B cell (primary cell): Measurements from ENCODE around the gene AUTS2. TPM values are rescaled to one million over a fixed set of nuclear protein-coding genes. Genes with fewer than 3 reads are reported as not detected.

Experiments
- ATAC-seq: fragments of 200-7000 bp; cut with Tn5 transposase; one replicate; pipeline ENCODE4 v1.10.0; 2021; ENCODE audit warnings: low read depth, mild to moderate bottlenecking, moderate number of reproducible peaks, moderate library complexity
- CTCF ChIA-PET: fragments of 350-600 bp; sonication (Branson Sonifier 250); formaldehyde crosslinking; loops from one replicate; lab custom pipeline; 2021; ENCODE audit warnings: antibody characterized with exemption, inconsistent platforms; lab: Charles Lee
- POLR2A ChIA-PET: fragments of 350-600 bp; sonication (Branson Sonifier 250); formaldehyde crosslinking; loops from one replicate; lab custom pipeline; 2021; ENCODE audit warnings: antibody characterized with exemption; lab: Charles Lee
- DNase-seq: peaks from one replicate; pipeline ENCODE4 v3.0.0; 2013
- H2AFZ ChIP-seq: 2 replicates; pipeline ENCODE4 v1.6.1; 2012; ENCODE audit warnings: mild to moderate bottlenecking, low read depth, low read length; ENCODE audit not compliant: insufficient read depth, poor library complexity, severe bottlenecking
- H3K27ac ChIP-seq, 2 donors: 1 replicate in 1 of 2; 2 replicates in 1 of 2; pipeline ENCODE4 v1.5.1; 2012 to 2013; ENCODE audit warnings: low read length in 2 of 2, mild to moderate bottlenecking in 2 of 2, moderate library complexity in 1 of 2
- H3K27me3 ChIP-seq, 4 experiments: fragments of 200-600 bp in 1 of 4; sonication (generic) in 1 of 4; replicated peaks in 1 of 4; 1 replicate in 2 of 4; 2 replicates in 2 of 4; pipeline versions ENCODE4 v1.6.1 to v1.7.0; 2013 to 2016; ENCODE audit warnings: low read length in 3 of 4, mild to moderate bottlenecking in 2 of 4, mixed read lengths in 1 of 4, moderate library complexity in 1 of 4; ENCODE audit not compliant: insufficient read depth in 4 of 4, control insufficient read depth in 3 of 4; ENCODE audit errors: control extremely low read depth in 1 of 4
- H3K36me3 ChIP-seq, 2 experiments: replicated peaks in 1 of 2; 1 replicate in 1 of 2; 2 replicates in 1 of 2; pipeline versions ENCODE4 v1.6.1 to v1.7.1; 2013; ENCODE audit warnings: low read length in 1 of 2; ENCODE audit not compliant: insufficient read depth in 2 of 2, control insufficient read depth in 1 of 2; ENCODE audit errors: control extremely low read depth in 1 of 2, extremely low read depth in 1 of 2
- H3K4me1 ChIP-seq, 2 donors: fragments of 200-600 bp in 1 of 2; sonication (generic) in 1 of 2; 1 replicate in 1 of 2; 2 replicates in 1 of 2; pipeline versions ENCODE4 v1.5.1 to v1.6.1; 2013 to 2017; ENCODE audit warnings: low read length in 2 of 2; ENCODE audit not compliant: control insufficient read depth in 2 of 2, insufficient read depth in 2 of 2
- H3K4me2 ChIP-seq: replicated peaks from 2 replicates; pipeline ENCODE3; 2012; ENCODE audit warnings: mild to moderate bottlenecking, low read depth, low read length; ENCODE audit not compliant: poor library complexity, severe bottlenecking
- H3K4me3 ChIP-seq, 5 experiments: fragments of 200-600 bp in 1 of 5; sonication (generic) in 1 of 5; 1 replicate in 3 of 5; 2 replicates in 2 of 5; pipeline versions ENCODE4 v1.5.1 to v1.7.0; 2011 to 2016; ENCODE audit warnings: low read length in 4 of 5, mild to moderate bottlenecking in 4 of 5, low read depth in 2 of 5, control low read depth in 1 of 5, moderate library complexity in 1 of 5; ENCODE audit not compliant: insufficient read depth in 1 of 5; ENCODE audit errors: control extremely low read depth in 1 of 5, extremely low read depth in 1 of 5
- H3K79me2 ChIP-seq: fragments of 200-600 bp; sonication (generic); one replicate; pipeline ENCODE4 v1.6.0; 2016; ENCODE audit warnings: low read length; ENCODE audit not compliant: control insufficient read depth, insufficient read depth
- H3K9ac ChIP-seq: fragments of 200-600 bp; sonication (generic); 2 replicates; pipeline ENCODE4 v1.6.1; 2017; ENCODE audit warnings: mild to moderate bottlenecking, low read length, moderate library complexity
- H3K9me3 ChIP-seq, 3 donors: one replicate each; pipeline versions ENCODE4 v1.6.1 to v1.7.1; 2013; ENCODE audit warnings: low read length in 2 of 3; ENCODE audit not compliant: control insufficient read depth in 2 of 3, insufficient read depth in 1 of 3; ENCODE audit errors: control extremely low read depth in 1 of 3
- H4K20me1 ChIP-seq: 2 replicates; pipeline ENCODE4 v1.6.0; 2012; ENCODE audit warnings: mild to moderate bottlenecking, low read length; ENCODE audit not compliant: insufficient read depth, control insufficient read depth, poor library complexity, severe bottlenecking
- H3K27ac Mint-ChIP-seq: one replicate; pipeline ENCODE4 v1.8.0; 2021; ENCODE audit warnings: mixed read lengths
- H3K27me3 Mint-ChIP-seq: one replicate; pipeline ENCODE4 v1.8.0; 2021; ENCODE audit warnings: mixed read lengths
- H3K4me1 Mint-ChIP-seq: one replicate; pipeline ENCODE4 v1.8.0; 2021; ENCODE audit warnings: mixed read lengths
- H3K4me3 Mint-ChIP-seq: one replicate; pipeline ENCODE4 v1.8.0; 2021; ENCODE audit warnings: mixed read lengths
- H3K9me3 Mint-ChIP-seq: one replicate; pipeline ENCODE4 v1.8.0; 2022; ENCODE audit warnings: mixed read lengths; ENCODE audit not compliant: insufficient read depth
- EZH2 ChIP-seq: IDR thresholded peaks from 2 replicates; pipeline ENCODE4 v1.6.1; 2012; ENCODE audit warnings: borderline replicate concordance, low read depth, mild to moderate bottlenecking, moderate library complexity, low read length; ENCODE audit not compliant: insufficient read depth, poor library complexity, severe bottlenecking
- WGBS: methylation state at CpG from one replicate; pipeline ENCODE4 v1.1.5; 2013; ENCODE audit warnings: missing lambda C conversion rate; ENCODE audit not compliant: insufficient coverage; 5-methylcytosine and 5-hydroxymethylcytosine counted together
- intact Hi-C: fragments of 100-400 bp; cut with micrococcal nuclease; formaldehyde crosslinking; loops from one replicate; pipeline ENCODE4 v1.10.0; 2022
- polyA plus RNA-seq: library from polyadenylated mRNA; depleted of rRNA; stranded (reverse); fragments of >200 nt; gene quantifications from 2 replicates; pipeline ENCODE4 v1.2.3, GENCODE V29; 2012
- total RNA-seq, 2 donors: library from RNA; stranded (reverse); fragments of 120-200 nt in 1 of 2; gene quantifications; 1 replicate in 1 of 2; 2 replicates in 1 of 2; pipeline versions ENCODE4 v1.2.3 to v1.2.4, GENCODE V29; 2013 to 2022
- TF ChIP-seq, protein P1 (sequence below): fragments of 200-600 bp; IDR thresholded peaks from one replicate; pipeline ENCODE4 v1.8.0; 2022; ENCODE audit warnings: antibody characterized with exemption, mild to moderate bottlenecking

AUTS2 gene
- total and polyA plus RNA-seq, 2 donors (not counting 1 experiment from before 2014, with no cell fraction given), result 22.3 to 35.0 TPM

GRCh38 chr7:70051726-70052125, 453.5 kb downstream of the AUTS2 start:
- H3K9me3 Mint-ChIP-seq, result no peaks in the 10 kb centered on the region
- H3K4me3 ChIP-seq, result no peak overlapping the region
- no peak overlapping the region for H3K27ac ChIP-seq
- H3K4me2 ChIP-seq, result no peak overlapping the region
- CTCF ChIA-PET, result no interaction called here
- no peaks in the 10 kb centered on the region for H3K36me3 ChIP-seq
- no CpG with 5 or more reads among the region's 1 CpG for WGBS
- POLR2A ChIA-PET, result no interaction called here
- H3K4me3 Mint-ChIP-seq, result no peak overlapping the region
- no peak overlapping the region for H2AFZ ChIP-seq
- H3K9me3 ChIP-seq, result no peaks in the 10 kb centered on the region
- DNase-seq (no peak), ATAC-seq (no peak)
- peaks cover 12% of the 10 kb centered on the region for H3K4me1 Mint-ChIP-seq
- peaks cover 0 to 5% of the 10 kb centered on the region in 2 donors for H3K4me1 ChIP-seq
- H3K27ac Mint-ChIP-seq, result no peak overlapping the region
- H3K79me2 ChIP-seq, result peaks cover 21% of the 10 kb centered on the region
- intact Hi-C loops, result no loop called here
- TF ChIP-seq, protein P1, sequence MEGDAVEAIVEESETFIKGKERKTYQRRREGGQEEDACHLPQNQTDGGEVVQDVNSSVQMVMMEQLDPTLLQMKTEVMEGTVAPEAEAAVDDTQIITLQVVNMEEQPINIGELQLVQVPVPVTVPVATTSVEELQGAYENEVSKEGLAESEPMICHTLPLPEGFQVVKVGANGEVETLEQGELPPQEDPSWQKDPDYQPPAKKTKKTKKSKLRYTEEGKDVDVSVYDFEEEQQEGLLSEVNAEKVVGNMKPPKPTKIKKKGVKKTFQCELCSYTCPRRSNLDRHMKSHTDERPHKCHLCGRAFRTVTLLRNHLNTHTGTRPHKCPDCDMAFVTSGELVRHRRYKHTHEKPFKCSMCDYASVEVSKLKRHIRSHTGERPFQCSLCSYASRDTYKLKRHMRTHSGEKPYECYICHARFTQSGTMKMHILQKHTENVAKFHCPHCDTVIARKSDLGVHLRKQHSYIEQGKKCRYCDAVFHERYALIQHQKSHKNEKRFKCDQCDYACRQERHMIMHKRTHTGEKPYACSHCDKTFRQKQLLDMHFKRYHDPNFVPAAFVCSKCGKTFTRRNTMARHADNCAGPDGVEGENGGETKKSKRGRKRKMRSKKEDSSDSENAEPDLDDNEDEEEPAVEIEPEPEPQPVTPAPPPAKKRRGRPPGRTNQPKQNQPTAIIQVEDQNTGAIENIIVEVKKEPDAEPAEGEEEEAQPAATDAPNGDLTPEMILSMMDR, result no peak
- no peak for TF ChIP-seq EZH2
- no peak overlapping the region for H3K9ac ChIP-seq
- no peaks in the 10 kb centered on the region for H3K27me3 ChIP-seq
- no peaks in the 10 kb centered on the region for H4K20me1 ChIP-seq
- H3K27me3 Mint-ChIP-seq, result no peaks in the 10 kb centered on the region

GRCh38 chr7:70052691-70053090, 454.4 kb downstream of the AUTS2 start:
- ATAC-seq (no peak), DNase-seq (no peak)
- H3K4me3 ChIP-seq, result no peak overlapping the region
- H4K20me1 ChIP-seq, result no peaks in the 10 kb centered on the region
- H3K27me3 ChIP-seq, result no peaks in the 10 kb centered on the region
- H3K9me3 Mint-ChIP-seq, result no peaks in the 10 kb centered on the region
- no peak overlapping the region for H3K27ac Mint-ChIP-seq
- H3K9me3 ChIP-seq, result no peaks in the 10 kb centered on the region
- intact Hi-C loops, result no loop called here
- CTCF ChIA-PET, result interaction anchor here (0.7 kb wide), 1 partner anchor 757 kb away, joined by 3 read pairs; no protein-coding TSS in a partner anchor
- H3K79me2 ChIP-seq, result peaks cover 19% of the 10 kb centered on the region
- POLR2A ChIA-PET, result no interaction called here
- no peaks in the 10 kb centered on the region for H3K27me3 Mint-ChIP-seq
- H2AFZ ChIP-seq, result no peak overlapping the region
- H3K36me3 ChIP-seq, result no peaks in the 10 kb centered on the region
- H3K4me1 ChIP-seq, result peaks cover 0 to 4% of the 10 kb centered on the region in 2 donors
- H3K4me3 Mint-ChIP-seq, result no peak overlapping the region
- H3K9ac ChIP-seq, result no peak overlapping the region
- H3K4me2 ChIP-seq, result no peak overlapping the region
- H3K27ac ChIP-seq, result no peak overlapping the region
- peaks cover 8% of the 10 kb centered on the region for H3K4me1 Mint-ChIP-seq
- TF ChIP-seq, protein P1, result no peak
- no peak for TF ChIP-seq EZH2
